Cardiac muscle cell (in vitro differentiated cells and primary cell): ENCODE measurements around the gene GID8. TPM values are rescaled to one million over a fixed set of nuclear protein-coding genes. Genes with fewer than 3 reads are reported as not detected.

Source experiments
- DNase-seq, 2 donors: peaks; one replicate each; pipeline versions ENCODE4 v3.0.0 to v3.0.0-alpha.2; 2010 to 2017; ENCODE audit warnings: low read depth in 1 of 2, low spot score in 1 of 2
- H3K27ac ChIP-seq: fragments of 200-600 bp; sonication (generic); 2 replicates; pipeline ENCODE4 v1.5.1; 2016
- H3K27me3 ChIP-seq: fragments of 200-600 bp; sonication (generic); 2 replicates; pipeline ENCODE4 v1.6.0; 2016; ENCODE audit warnings: control low read depth
- H3K36me3 ChIP-seq: fragments of 200-600 bp; sonication (generic); 2 replicates; pipeline ENCODE4 v1.5.1; 2016; ENCODE audit warnings: control low read depth
- H3K4me1 ChIP-seq: fragments of 200-600 bp; sonication (generic); 2 replicates; pipeline ENCODE4 v1.8.1; 2017; ENCODE audit warnings: low read depth, mild to moderate bottlenecking, mixed run types
- H3K4me3 ChIP-seq: fragments of 200-600 bp; sonication (generic); 2 replicates; pipeline ENCODE4 v1.5.1; 2016; ENCODE audit warnings: mild to moderate bottlenecking
- H3K9me3 ChIP-seq: fragments of 200-600 bp; sonication (generic); 2 replicates; pipeline ENCODE4 v1.5.1; 2017; ENCODE audit warnings: low read depth, mild to moderate bottlenecking, control low read depth
- CTCF ChIP-seq: IDR thresholded peaks from 2 replicates; pipeline ENCODE4 v1.5.1; 2012; ENCODE audit warnings: low read depth, mild to moderate bottlenecking, low read length
- polyA plus RNA-seq: library from polyadenylated mRNA; unstranded; fragments of >200 nt; fragmentation: Nextera tagmentation; extraction: Ambion mirVana; gene quantifications from 2 replicates; pipeline ENCODE4 v1.2.1, GENCODE V29; 2016
- total RNA-seq: library from RNA; depleted of rRNA; stranded (reverse); fragments of >200 nt; gene quantifications from 2 replicates; pipeline ENCODE4 v1.2.3, GENCODE V29; 2016

Gene GID8
- total and polyA plus RNA-seq, 2 experiments from 2014 or later: 24.5 to 49.5 TPM

- no peak overlapping the region for H3K27ac ChIP-seq
Observed at GRCh38 chr20:62951896-62952372, 14.0 kb downstream of the GID8 start.

DNA sequence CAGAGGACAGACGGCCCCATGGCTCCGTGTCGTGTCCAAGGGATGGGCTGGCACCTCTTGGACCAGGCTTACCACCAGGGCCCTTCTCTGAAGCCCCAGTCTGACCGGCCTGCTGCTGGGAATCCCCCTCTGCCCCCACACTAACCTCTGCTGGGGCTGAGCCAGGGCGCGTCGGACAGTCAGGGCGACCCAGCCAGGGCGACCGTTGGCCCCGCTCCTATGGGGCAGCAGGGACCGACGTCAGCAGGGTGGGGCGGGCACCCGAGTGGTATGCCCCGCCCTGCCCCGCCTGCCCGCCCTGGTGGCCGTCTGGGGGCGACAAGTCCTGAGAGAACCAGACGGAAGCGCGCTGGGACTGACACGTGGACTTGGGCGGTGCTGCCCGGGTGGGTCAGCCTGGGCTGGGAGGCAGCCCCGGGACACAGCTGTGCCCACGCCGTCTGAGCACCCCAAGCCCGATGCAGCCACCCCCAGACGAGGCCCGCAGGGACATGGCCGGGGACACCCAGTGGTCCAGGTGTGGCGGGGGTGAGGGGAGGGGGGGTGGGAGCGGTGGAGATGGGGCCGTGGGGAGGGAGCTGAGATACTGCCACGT is 14.5 kb downstream of the GID8 start, which contains the start of gene SLC17A9:
Gene SLC17A9, plus strand, starts transcription at position 337 of the 595 bp plus-strand sequence. Its CDS starts 122 bp downstream, at position 459.
- Histone ChIP-seq H3K4me3 (no peak within 1 kb of the TSS), H3K9me3 (no peaks in the 10 kb centered on the region), H3K27ac (peak within 1 kb of the TSS; percentile 49), H3K4me1 (peaks cover 12% of the 10 kb centered on the region), H3K27me3 (no peaks in the 10 kb centered on the region), H3K36me3 (peaks cover 7% of the 10 kb centered on the region)
- peak; percentile 30 to 38 for DNase-seq
- TF ChIP-seq CTCF: no peak

More at GRCh38 chr20:62951896-62952372, 14.0 kb downstream of the GID8 start:
- Histone ChIP-seq H3K36me3 (peaks cover 7% of the 10 kb centered on the region), H3K27me3 (no peaks in the 10 kb centered on the region), H3K4me3 (no peak overlapping the region), H3K4me1 (peaks cover 18% of the 10 kb centered on the region), H3K9me3 (no peaks in the 10 kb centered on the region)
- DNase-seq: no peak
- TF ChIP-seq CTCF: no peak

DNA sequence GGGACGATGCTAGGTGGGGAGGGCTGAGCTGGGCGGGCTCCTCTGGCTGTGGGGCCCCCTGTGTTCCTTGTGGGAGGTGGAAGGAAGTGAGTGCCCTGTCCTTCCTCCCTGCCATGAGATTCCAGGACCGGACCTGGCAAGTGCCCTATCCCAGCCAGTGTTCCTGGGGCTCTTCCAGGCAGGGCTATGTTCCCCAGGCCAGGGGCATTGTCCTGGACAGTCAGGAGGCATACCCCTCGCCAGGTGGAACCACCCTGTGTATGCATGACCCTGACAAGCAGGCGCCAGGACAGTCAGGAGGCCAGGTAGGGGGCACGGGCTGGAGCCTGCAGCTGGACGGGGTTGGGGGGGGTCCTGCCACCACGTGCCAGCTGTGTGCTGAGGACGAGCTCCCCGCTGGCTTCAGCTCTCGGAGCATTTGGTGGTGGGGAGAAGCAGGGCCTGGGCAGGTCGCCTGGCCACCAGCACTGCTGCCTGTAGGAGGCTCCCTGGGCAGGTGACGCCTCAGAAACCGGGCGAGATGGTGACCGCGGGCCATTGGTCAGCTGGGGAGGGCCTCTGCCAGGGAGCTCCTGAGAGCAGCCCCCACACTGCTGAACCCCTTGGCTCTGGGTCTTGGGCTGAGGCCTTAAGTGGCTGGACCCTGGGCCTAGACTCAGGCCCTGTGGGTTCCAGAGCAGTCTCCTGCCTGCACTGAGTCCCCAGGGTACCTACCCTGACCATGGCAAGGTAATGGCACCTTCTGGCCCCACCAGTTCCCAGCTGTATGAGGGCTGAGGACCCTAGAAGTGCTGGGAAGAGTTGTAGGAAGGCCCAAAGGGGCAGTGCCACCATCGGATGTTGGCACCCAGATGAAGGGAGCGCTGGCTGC is 15.3 kb downstream of the GID8 start:
- no peaks in the 10 kb centered on the region for H3K9me3 ChIP-seq
- peaks cover under 1% of the 10 kb centered on the region for H3K36me3 ChIP-seq
- H3K4me3 ChIP-seq: no peak overlapping the region
- no peak for TF ChIP-seq CTCF
- H3K4me1 ChIP-seq: peaks cover 10% of the 10 kb centered on the region
- no peaks in the 10 kb centered on the region for H3K27me3 ChIP-seq
- peak overlapping the region; percentile 49 for H3K27ac ChIP-seq
- DNase-seq: no peak

GRCh38 chr20:62953839-62954703 is 16.1 kb downstream of the GID8 start:
- no peaks in the 10 kb centered on the region for H3K36me3 ChIP-seq
- peaks cover 10% of the 10 kb centered on the region for H3K4me1 ChIP-seq
- peak; percentile 70 to 85 for DNase-seq
- H3K9me3 ChIP-seq: no peaks in the 10 kb centered on the region
- TF ChIP-seq CTCF: no peak
- H3K4me3 ChIP-seq: no peak overlapping the region
- H3K27ac ChIP-seq: peak overlapping the region; percentile 49
- no peaks in the 10 kb centered on the region for H3K27me3 ChIP-seq
